Activated CD8-positive, alpha-beta memory T cell treated with anti-CD3 and anti-CD28 coated beads, Interleukin-2, amount 10 ng/mL, durations not matched to agents 7 days and 5 days (primary cell): ENCODE data around the gene ASCL2. TPM values are rescaled to one million over a fixed set of nuclear protein-coding genes. Genes with fewer than 3 reads are reported as not detected.

Experiments used
- ATAC-seq: fragments of 150-1000 bp; cut with Tn5 transposase; one replicate; pipeline ENCODE4 v1.10.0; 2021; ENCODE audit warnings: moderate library complexity
- CTCF ChIA-PET: fragments of 350-600 bp; sonication (Branson Sonifier 250); formaldehyde crosslinking; loops from one replicate; lab custom pipeline; 2021; ENCODE audit warnings: antibody characterized with exemption; lab: Charles Lee
- DNase-seq: peaks from one replicate; pipeline ENCODE4 v3.0.0-alpha.2; 2020
- H3K27ac Mint-ChIP-seq: one replicate; pipeline ENCODE4 v1.8.0; 2021; ENCODE audit warnings: mild to moderate bottlenecking, mixed read lengths
- H3K27me3 Mint-ChIP-seq: one replicate; pipeline ENCODE4 v1.8.0; 2021; ENCODE audit warnings: mixed read lengths
- H3K36me3 Mint-ChIP-seq: one replicate; pipeline ENCODE4 v1.8.0; 2021; ENCODE audit warnings: mild to moderate bottlenecking, mixed read lengths
- H3K4me1 Mint-ChIP-seq: one replicate; pipeline ENCODE4 v1.8.0; 2021; ENCODE audit warnings: mixed read lengths
- H3K4me3 Mint-ChIP-seq: one replicate; pipeline ENCODE4 v1.8.0; 2021; ENCODE audit warnings: mild to moderate bottlenecking, moderate library complexity, mixed read lengths
- H3K9me3 Mint-ChIP-seq: one replicate; pipeline ENCODE4 v1.8.0; 2022; ENCODE audit warnings: low read depth, mixed read lengths
- total RNA-seq, 2 experiments: library from RNA; stranded (reverse); gene quantifications; one replicate each; pipeline ENCODE4 v1.2.3, GENCODE V29; 2021

Gene ASCL2
- under 1 TPM; 0.12 to 0.15 TPM for total RNA-seq

DNA sequence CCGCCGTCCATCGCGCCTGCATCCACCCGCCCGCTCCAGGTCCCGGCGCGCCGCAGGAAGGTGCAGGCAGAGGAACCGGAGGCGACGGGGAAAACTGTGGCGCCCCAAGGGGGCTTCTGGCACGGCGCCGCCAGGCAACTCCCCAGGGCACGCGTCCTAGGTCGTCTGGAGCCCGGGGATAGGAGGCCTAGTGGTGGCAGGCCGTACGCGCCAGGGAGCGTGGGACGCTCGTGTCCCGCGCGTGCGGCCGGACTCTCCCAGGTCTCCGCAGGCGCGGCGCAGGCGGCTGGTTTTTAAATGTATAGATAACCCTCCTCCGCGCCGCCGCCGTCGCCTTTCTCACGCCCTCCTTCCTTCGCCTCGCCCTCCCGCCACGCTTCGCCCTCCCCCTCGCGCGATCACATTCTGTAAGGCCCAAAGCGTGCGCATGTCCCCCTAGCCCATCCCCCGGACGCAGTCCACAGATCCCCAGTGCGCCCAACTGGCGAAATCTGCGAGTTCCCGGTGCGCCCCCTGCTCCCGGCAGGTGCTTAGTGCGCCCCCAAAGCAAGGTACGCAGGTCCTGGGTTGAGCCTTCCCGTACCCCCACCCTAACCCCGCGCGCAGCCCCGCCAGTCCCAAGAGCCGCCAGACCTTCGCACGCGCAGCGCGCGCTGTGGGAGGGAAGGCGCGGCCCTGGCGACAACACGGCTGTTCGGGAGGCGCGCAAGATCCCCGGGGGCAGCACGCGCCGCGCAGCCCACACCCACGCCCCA, at the start of gene ASCL2:
ASCL2 (minus strand) TSS at position 267 of the 755 bp plus-strand sequence; CDS start at position 11, 256 bp downstream.
- peak; percentile 33 for DNase-seq
- H3K4me3 Mint-ChIP-seq = peak within 1 kb of the TSS; percentile 36

GRCh38 chr11:2319791-2320472, 49.5 kb upstream of the ASCL2 start:
- Mint-ChIP-seq H3K36me3 (no peaks in the 10 kb centered on the region), H3K4me3 (no peak overlapping the region), H3K27me3 (peaks cover 25% of the 10 kb centered on the region), H3K9me3 (no peaks in the 10 kb centered on the region), H3K4me1 (no peaks in the 10 kb centered on the region), H3K27ac (no peak overlapping the region)
- CTCF ChIA-PET = interaction anchor here (1.4 to 1.7 kb wide), 2 partner anchors 11 to 100 kb away, joined by 4 to 5 read pairs; no protein-coding TSS in a partner anchor
- DNase-seq = no peak
- ATAC-seq = no peak

More for the DNA sequence above, at the start of gene ASCL2:
- Mint-ChIP-seq H3K27ac (no peak within 1 kb of the TSS), H3K36me3 (no peaks in the 10 kb centered on the region), H3K4me1 (peaks cover 27% of the 10 kb centered on the region), H3K9me3 (no peaks in the 10 kb centered on the region), H3K27me3 (peaks cover 46% of the 10 kb centered on the region)
- CTCF ChIA-PET = interaction anchor here (0.9 kb wide), 1 partner anchor 31 kb away, joined by 3 read pairs; the partner anchor contains the start of genes C11orf21 and TSPAN32
- ATAC-seq = no peak

- Mint-ChIP-seq H3K9me3 (no peaks in the 10 kb centered on the region), H3K4me1 (no peaks in the 10 kb centered on the region), H3K4me3 (no peak overlapping the region), H3K36me3 (no peaks in the 10 kb centered on the region), H3K27me3 (peaks cover 22% of the 10 kb centered on the region), H3K27ac (no peak overlapping the region)
- CTCF ChIA-PET = no interaction called here
- no peak for DNase-seq
- no peak for ATAC-seq
Measured at GRCh38 chr11:2318707-2319106, 48.3 kb upstream of the ASCL2 start.

DNA sequence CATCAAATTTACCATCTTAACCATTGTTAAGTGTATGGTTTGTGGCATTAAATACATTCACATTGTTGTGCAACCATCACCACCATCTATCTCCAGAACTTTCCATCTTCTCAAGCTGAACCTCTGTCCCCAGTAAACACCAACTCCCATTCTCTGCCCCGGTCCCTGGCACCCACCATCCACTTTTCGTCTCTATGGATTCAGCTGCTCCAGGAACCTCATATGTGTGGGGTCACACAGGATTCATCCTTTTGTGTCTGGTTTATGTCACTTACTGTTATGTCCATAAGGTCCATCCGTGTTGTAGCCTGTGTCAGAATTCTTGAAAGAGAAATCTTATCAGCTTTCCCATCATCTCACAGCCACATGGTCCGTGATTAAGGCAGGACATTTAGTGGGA, 47.7 kb upstream of the ASCL2 start:
- H3K27ac Mint-ChIP-seq = no peak overlapping the region
- no peaks in the 10 kb centered on the region for H3K36me3 Mint-ChIP-seq
- H3K9me3 Mint-ChIP-seq = no peaks in the 10 kb centered on the region
- DNase-seq (no peak), ATAC-seq (no peak)
- no peaks in the 10 kb centered on the region for H3K4me1 Mint-ChIP-seq
- CTCF ChIA-PET = interaction anchor here (0.6 to 3.2 kb wide), 2 partner anchors 14 to 103 kb away, joined by 3 to 11 read pairs; no protein-coding TSS in a partner anchor
- no peak overlapping the region for H3K4me3 Mint-ChIP-seq
- peaks cover 17% of the 10 kb centered on the region for H3K27me3 Mint-ChIP-seq

- H3K4me1 Mint-ChIP-seq = no peaks in the 10 kb centered on the region
- H3K4me3 Mint-ChIP-seq = no peak overlapping the region
- ATAC-seq = peak; percentile 20
- H3K27me3 Mint-ChIP-seq = peaks cover 12% of the 10 kb centered on the region
- no peak for DNase-seq
- H3K36me3 Mint-ChIP-seq = no peaks in the 10 kb centered on the region
- H3K9me3 Mint-ChIP-seq = no peaks in the 10 kb centered on the region
- CTCF ChIA-PET = interaction anchor here (0.6 to 3.2 kb wide), 3 partner anchors 13 to 103 kb away, joined by 3 to 11 read pairs (median 3); no protein-coding TSS in a partner anchor
- no peak overlapping the region for H3K27ac Mint-ChIP-seq
Measured at GRCh38 chr11:2317354-2318050, 47.1 kb upstream of the ASCL2 start.

- Mint-ChIP-seq H3K36me3 (no peaks in the 10 kb centered on the region), H3K9me3 (no peaks in the 10 kb centered on the region), H3K27ac (no peak overlapping the region), H3K4me3 (no peak overlapping the region), H3K27me3 (peaks cover 9% of the 10 kb centered on the region), H3K4me1 (no peaks in the 10 kb centered on the region)
- ATAC-seq (no peak), DNase-seq (no peak)
- CTCF ChIA-PET = interaction anchor here (1.2 to 3.2 kb wide), 2 partner anchors 13 to 103 kb away, joined by 3 to 11 read pairs; no protein-coding TSS in a partner anchor
Measured at GRCh38 chr11:2316963-2317244, 46.5 kb upstream of the ASCL2 start.

- Mint-ChIP-seq H3K4me3 (no peak overlapping the region), H3K27me3 (peaks cover 4% of the 10 kb centered on the region), H3K36me3 (no peaks in the 10 kb centered on the region), H3K27ac (no peak overlapping the region), H3K4me1 (no peaks in the 10 kb centered on the region), H3K9me3 (no peaks in the 10 kb centered on the region)
- CTCF ChIA-PET = interaction anchor here (1.0 to 3.2 kb wide), 3 partner anchors 10 to 104 kb away, joined by 3 to 11 read pairs (median 4); no protein-coding TSS in a partner anchor
- ATAC-seq = no peak
- no peak for DNase-seq
Measured at GRCh38 chr11:2316169-2316962, 46.0 kb upstream of the ASCL2 start.

DNA sequence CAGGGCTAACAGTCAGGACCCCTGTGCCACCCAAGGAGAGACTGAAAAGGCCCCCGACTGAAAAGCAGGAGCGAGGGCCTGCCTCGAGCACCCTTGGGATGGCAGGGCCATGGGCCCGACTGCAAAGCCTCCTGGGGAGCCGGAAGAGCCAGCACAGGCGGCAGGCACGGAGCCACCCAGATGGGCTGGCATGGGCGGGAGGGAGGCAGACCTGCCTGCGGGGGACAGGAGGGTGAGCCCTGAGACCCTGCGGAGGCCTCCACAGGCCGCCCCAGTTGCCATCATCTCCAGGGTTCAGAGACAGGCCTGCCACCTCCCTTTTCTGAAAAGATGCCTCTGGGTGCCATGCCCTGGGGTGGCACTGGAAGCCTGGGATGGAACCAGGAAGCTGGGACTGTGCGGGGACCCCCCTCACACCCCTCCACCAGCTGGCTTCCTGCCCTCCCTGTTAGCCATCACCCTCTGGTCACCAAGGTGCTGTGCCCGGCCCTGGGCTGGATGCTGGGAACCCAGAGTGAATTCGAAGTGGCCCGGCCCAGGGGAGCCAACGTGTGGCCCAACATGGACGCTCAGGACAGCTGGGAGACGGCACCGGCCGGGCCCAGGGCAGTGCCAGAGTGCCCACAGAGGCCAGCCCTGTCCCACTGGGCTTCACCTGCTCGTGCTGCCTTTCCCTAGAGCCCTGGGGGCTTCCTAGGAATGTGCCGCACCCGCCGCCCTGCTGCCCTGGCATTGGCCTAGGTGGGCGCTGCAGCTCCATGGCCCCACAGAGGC, 45.2 kb upstream of the ASCL2 start:
- no peaks in the 10 kb centered on the region for H3K36me3 Mint-ChIP-seq
- no peaks in the 10 kb centered on the region for H3K27me3 Mint-ChIP-seq
- no peaks in the 10 kb centered on the region for H3K9me3 Mint-ChIP-seq
- H3K27ac Mint-ChIP-seq = no peak overlapping the region
- ATAC-seq (no peak), DNase-seq (no peak)
- CTCF ChIA-PET = interaction anchor here (1.0 to 3.2 kb wide), 2 partner anchors 9 to 11 kb away, joined by 4 to 11 read pairs; no protein-coding TSS in a partner anchor
- H3K4me3 Mint-ChIP-seq = no peak overlapping the region
- no peaks in the 10 kb centered on the region for H3K4me1 Mint-ChIP-seq

DNA sequence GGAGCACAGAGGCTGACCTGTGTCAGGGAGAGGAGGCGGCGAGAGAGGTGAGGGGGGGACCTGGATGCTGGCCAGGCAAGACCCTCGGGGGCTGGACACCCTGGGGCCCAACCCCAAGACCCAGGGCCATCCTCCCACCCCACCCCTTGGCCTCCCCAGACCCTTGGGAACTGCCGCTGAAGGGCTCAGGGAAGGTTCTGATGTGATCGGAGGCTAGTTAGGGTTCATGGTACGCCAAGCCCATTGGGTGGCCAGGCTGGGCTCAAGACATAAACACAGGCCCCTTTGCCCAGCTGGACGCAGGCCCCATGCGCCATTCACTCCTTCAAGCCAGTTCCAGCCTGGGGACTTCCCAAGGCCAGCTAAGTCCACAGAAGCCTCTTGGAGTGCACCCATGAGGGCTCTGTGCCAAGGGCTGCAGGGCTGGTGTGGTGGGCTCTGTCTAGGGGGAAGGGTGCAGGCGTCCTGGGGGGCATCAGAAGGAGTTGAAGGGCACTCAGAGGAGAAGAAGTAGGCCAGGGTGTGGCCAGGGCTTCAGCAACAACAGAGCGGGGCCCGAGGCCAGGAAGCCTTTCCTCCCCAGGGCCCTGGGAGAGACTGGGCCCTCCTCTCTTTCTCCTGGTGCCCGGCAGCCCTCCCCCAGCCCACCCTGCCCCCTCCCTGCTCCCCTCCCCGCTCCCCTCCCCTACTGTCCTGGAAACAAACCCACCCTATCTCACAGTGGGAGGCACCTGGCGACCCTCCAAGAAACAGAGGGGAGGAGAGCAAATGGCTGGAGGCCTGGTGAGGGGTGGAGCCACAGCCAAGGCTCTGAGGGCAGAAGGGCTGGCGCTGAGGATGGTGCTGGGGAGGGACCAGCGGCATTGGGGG, 44.4 kb upstream of the ASCL2 start:
- CTCF ChIA-PET = interaction anchor here (1.2 to 3.2 kb wide), 3 partner anchors 9 to 11 kb away, joined by 5 to 11 read pairs (median 11); no protein-coding TSS in a partner anchor
- H3K36me3 Mint-ChIP-seq = no peaks in the 10 kb centered on the region
- no peak overlapping the region for H3K4me3 Mint-ChIP-seq
- DNase-seq (no peak), ATAC-seq (no peak)
- H3K27me3 Mint-ChIP-seq = no peaks in the 10 kb centered on the region
- H3K9me3 Mint-ChIP-seq = no peaks in the 10 kb centered on the region
- no peak overlapping the region for H3K27ac Mint-ChIP-seq
- H3K4me1 Mint-ChIP-seq = no peaks in the 10 kb centered on the region

DNA sequence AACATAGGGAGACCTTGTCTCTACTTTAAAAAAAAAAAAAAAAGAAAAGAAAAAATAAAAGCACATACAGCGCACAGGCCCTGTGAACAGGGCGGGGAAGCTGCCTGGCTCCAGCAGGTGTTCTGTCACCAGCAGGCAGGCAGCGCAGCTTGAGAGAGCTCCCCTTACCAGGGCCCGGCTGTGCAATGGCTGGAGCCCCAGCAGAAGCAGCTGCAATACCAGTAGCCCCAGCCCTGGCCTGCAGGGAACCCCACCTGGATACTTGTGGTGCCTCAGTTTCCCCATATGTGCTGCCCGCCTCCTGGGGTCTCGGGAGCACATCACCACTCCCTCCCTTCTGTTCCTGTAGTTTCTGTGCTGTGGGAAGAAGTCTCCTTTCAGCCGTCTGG, 43.7 kb upstream of the ASCL2 start:
- H3K27me3 Mint-ChIP-seq = no peaks in the 10 kb centered on the region
- DNase-seq (no peak), ATAC-seq (no peak)
- no peaks in the 10 kb centered on the region for H3K9me3 Mint-ChIP-seq
- H3K4me1 Mint-ChIP-seq = no peaks in the 10 kb centered on the region
- no peak overlapping the region for H3K4me3 Mint-ChIP-seq
- H3K27ac Mint-ChIP-seq = no peak overlapping the region
- CTCF ChIA-PET = interaction anchor here (1.2 to 2.5 kb wide), 2 partner anchors 8 to 10 kb away, joined by 5 to 11 read pairs; no protein-coding TSS in a partner anchor
- H3K36me3 Mint-ChIP-seq = no peaks in the 10 kb centered on the region
